GM19023 (cell line): ENCODE data around the gene CELA3A.
"Not testable (repeated sequence)": the region's sequence is repeated elsewhere in the genome, so short reads cannot be mapped to it uniquely, and the experiment has no call there.

Source experiments
- ATAC-seq: cut with Tn5 transposase; IDR thresholded peaks from one replicate; pipeline ENCODE4 v1.9.1; 2021; ENCODE audit warnings: mild to moderate bottlenecking, moderate library complexity; ENCODE audit not compliant: unreplicated experiment

Gene CELA3A

GRCh38 chr1:21980515-21981220 is 20.8 kb upstream of the CELA3A start:
- not testable (repeated sequence) for ATAC-seq

- not testable (repeated sequence) for ATAC-seq
Measured at GRCh38 chr1:21981253-21981652, 20.2 kb upstream of the CELA3A start.

GRCh38 chr1:21982122-21982521 is 19.3 kb upstream of the CELA3A start:
- ATAC-seq = not testable (repeated sequence)

- ATAC-seq = not testable (repeated sequence)
Measured at GRCh38 chr1:21983539-21983938, 17.9 kb upstream of the CELA3A start.

GRCh38 chr1:21985893-21986292 is 15.6 kb upstream of the CELA3A start:
- ATAC-seq = not testable (repeated sequence)

- ATAC-seq = not testable (repeated sequence)
Measured at GRCh38 chr1:21986386-21986785, 15.1 kb upstream of the CELA3A start.

GRCh38 chr1:21989672-21990393 is 11.6 kb upstream of the CELA3A start:
- not testable (repeated sequence) for ATAC-seq

GRCh38 chr1:21992186-21992585 is 9.3 kb upstream of the CELA3A start:
- not testable (repeated sequence) for ATAC-seq

GRCh38 chr1:21994716-21995115 is 6.7 kb upstream of the CELA3A start:
- not testable (repeated sequence) for ATAC-seq

GRCh38 chr1:21996663-21996970 is 4.8 kb upstream of the CELA3A start:
- ATAC-seq = not testable (repeated sequence)

GRCh38 chr1:21997891-21998623 is 3.4 kb upstream of the CELA3A start:
- ATAC-seq = not testable (repeated sequence)

- not testable (repeated sequence) for ATAC-seq
Measured at GRCh38 chr1:21998624-21999294, 2.7 kb upstream of the CELA3A start.

GRCh38 chr1:21999645-22000044 is 1.8 kb upstream of the CELA3A start:
- not testable (repeated sequence) for ATAC-seq

GRCh38 chr1:22002461-22002860 is 1.0 kb downstream of the CELA3A start:
- ATAC-seq = not testable (repeated sequence)

- not testable (repeated sequence) for ATAC-seq
Measured at GRCh38 chr1:22002875-22003274, 1.4 kb downstream of the CELA3A start.

- ATAC-seq = not testable (repeated sequence)
Measured at GRCh38 chr1:22003959-22004358, 2.5 kb downstream of the CELA3A start.

GRCh38 chr1:22005261-22006149 is 4.0 kb downstream of the CELA3A start:
- not testable (repeated sequence) for ATAC-seq

GRCh38 chr1:22006736-22007135 is 5.3 kb downstream of the CELA3A start:
- ATAC-seq = not testable (repeated sequence)

GRCh38 chr1:22007262-22007661 is 5.8 kb downstream of the CELA3A start:
- ATAC-seq = not testable (repeated sequence)

- ATAC-seq = not testable (repeated sequence)
Measured at GRCh38 chr1:22009566-22009965, 8.1 kb downstream of the CELA3A start.
